ENCODE data around the gene RTP2.
A peak's percentile ranks its signal among the peaks of the same experiment; 100 is the strongest.

Gene RTP2

GRCh38 chr3:187738331-187739093 lies 36.2 kb upstream of the RTP2 start:
- no peak for DNase-seq

DNA sequence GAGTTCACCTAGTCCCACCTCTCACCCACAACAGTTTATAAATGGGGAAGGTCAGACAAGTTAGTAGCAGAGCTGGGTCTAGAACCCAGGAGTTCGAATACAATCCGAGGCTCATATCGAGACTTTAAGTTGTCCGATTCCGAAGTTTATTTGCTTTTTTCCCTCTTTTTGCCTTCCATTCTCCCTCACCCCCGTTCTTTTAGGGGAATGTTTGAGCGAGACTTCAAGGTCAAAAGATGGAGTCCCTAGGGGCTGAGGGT lies 35.6 kb upstream of the RTP2 start:
- DNase-seq, result no peak

DNA sequence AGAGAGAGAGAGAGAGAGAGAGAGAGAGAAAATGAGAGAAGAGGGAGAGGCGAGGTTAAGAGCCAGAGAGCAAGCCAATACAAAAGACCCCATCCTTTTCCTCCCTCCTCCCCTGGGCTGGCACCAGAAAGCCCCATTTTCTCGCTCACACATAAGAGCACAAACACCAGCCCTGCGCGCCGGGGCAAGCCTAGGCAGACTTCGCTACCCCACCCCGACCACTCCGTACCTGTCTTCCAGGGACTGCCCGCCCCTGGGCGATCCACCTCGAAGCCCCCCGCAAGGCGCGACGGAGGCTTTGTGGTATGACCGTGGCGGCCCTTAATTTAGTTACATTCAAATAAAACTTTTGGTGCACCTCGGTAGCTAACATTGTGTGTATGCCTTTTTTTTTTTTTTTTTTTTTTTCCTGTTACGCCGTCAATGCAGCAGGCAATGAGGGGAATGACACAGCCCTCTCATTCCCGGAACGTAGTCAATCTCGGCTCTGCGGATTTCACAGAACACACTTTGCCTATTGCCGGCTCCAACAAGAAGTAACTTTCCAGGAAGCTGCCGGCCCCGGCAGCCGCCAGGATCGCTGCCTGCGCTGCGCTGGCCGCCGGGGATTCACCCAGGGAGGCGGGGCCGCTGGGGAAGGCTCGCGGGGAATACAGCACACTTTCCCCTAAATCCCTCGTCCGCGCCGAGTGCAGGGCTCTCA lies 35.2 kb upstream of the RTP2 start:
- no peak for DNase-seq

GRCh38 chr3:187737006-187737367 lies 34.6 kb upstream of the RTP2 start:
- no peak for DNase-seq

- DNase-seq, result no peak
Observed at GRCh38 chr3:187736418-187736871, 34.1 kb upstream of the RTP2 start.

DNA sequence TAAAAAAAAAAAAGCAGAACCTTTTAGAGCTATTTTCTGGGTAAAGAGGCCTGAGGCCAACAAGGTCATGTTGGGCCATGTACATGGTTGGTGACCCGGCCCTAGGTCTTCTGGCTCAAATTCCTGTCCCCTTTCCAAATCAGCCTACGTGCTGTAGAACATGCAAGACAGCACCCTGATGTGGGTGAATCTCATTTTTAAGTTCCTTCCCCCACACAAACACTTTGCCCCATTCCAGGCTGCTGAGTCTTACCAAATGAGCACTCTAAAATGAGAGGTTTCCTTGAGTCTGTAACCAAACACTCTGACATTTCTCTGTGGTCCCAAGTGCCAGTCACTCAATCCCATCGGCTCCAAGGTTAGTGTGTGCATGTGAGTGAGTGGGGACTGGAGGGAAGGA lies 33.5 kb upstream of the RTP2 start:
- DNase-seq, result no peak

GRCh38 chr3:187735383-187735782 lies 33.0 kb upstream of the RTP2 start:
- no peak for DNase-seq

GRCh38 chr3:187734841-187735240 lies 32.5 kb upstream of the RTP2 start:
- no peak for DNase-seq

DNA sequence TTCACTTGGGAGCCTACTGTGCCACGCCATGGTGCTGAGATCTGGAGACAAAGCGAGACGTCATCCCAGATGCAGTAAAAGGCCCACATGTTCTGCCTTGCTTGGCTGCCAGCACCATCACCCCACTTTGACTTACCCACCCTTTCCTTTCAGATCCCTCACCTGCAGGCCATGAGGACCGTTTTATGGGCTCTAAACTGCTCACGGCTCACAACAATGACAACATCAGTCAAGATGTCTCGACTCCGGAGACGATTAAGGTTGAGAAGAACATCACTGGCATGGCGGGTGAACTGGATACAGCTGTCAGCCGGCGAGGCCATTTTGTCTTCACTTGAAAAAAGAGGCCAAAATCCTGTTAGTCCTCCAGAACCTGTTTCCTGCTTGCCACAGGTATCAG lies 31.0 kb upstream of the RTP2 start:
- no peak for DNase-seq

GRCh38 chr3:187729598-187729997 lies 27.2 kb upstream of the RTP2 start:
- DNase-seq, result no peak

DNA sequence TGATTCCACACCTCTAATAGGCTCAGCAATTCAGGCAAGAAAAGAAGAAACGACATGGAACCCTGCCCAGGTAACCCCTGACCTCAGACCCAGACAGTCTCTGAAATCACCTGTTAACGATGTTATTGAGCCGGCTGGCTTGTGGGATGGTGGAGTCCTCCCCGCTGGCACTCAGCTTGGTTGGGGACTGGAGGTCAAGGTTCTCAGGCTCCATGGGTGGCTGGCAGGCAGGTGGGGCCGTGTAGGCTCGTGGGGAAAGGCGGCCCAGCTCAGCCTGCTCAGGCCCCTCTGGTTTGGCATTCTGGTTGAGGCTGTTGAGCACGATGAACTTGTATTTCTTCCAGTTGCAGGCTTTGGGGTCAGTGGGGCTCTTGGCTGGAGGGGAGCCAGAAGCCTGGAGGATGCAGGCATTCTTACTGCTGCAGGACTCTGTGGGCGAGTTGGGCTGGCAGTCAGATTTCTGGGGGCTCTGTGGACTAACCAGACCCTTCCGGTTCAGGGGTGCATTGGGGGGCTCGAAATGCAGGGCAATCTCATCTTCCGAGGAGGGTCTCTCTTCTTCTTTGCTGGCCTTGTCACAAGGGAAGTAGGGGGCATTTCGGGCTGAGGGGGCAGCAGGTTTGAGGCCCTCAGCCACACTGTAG lies 26.7 kb upstream of the RTP2 start:
- no peak for DNase-seq

DNA sequence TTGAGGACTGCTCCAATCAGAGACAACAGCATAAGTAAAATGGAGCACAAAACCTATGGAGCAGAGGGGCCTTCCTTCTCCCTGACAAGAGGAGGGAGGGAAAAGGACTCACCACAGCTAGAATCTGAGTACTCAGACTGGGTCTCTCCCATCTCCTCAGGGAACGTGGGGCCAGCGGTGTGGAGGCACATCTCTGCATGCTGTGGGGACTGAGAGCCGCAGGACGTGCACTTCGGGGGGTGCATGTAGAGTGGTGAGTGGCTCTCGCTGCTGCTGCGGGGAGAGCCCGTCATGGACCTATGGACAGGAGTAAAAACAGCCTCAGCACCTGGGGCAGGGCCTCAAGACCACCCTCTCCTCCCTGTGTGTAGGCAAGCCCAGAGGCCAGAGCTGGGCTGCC lies 25.9 kb upstream of the RTP2 start:
- no peak for DNase-seq

- DNase-seq, result no peak
Observed at GRCh38 chr3:187726564-187726963, 24.2 kb upstream of the RTP2 start.

DNA sequence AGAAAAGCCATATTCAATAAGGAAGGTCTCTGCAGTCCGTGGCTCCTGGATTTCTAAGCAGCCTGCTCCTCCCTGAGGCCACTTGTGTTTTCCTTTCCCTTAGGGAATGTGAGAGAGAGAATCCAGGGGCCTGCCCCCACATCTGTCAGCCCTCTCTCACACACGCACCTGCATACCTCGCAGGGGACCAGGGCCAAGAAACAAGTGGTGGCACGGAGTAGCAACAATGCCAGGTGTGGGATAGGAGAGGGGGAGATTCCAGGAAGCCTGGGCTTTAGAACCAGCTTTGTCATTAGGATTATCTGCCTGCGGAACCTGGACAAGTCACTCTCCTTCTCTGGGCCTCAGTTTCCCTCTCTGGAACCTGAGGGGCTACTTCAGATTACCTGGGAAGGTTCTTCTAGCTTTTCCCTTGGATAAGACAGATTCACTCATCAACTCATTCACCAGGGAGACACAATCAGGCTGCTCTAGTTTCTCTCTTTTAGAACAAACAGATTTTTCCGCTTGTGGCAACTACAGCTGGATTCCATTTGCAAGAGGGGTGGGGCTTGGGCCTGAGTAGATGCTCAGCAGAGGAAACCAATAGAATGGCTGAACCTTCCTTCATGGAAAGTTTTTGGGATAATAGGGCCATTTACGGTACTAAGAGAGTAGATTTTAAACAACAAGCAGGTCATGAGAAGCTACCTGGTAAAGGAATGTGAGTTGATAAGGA lies 23.5 kb upstream of the RTP2 start:
- DNase-seq, result no peak

DNA sequence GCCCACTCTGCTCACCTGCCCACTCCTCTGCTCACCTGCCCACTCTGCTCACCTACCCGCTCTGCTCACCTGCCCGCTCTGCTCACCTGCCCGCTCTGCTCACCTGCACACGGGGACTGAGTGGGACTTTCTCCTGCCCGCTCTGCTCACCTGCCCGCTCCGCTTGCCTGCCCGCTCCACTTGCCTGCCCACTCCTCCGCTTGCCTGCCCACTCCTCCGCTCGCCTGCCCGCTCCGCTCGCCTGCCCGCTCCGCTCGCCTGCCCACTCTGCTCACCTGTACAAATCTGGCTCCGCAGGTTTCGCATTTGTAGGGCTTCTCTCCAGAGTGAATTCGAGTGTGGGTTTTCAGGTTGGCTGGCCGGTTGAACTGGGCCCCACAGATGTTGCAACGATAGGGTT lies 22.9 kb upstream of the RTP2 start:
- DNase-seq, result no peak

DNA sequence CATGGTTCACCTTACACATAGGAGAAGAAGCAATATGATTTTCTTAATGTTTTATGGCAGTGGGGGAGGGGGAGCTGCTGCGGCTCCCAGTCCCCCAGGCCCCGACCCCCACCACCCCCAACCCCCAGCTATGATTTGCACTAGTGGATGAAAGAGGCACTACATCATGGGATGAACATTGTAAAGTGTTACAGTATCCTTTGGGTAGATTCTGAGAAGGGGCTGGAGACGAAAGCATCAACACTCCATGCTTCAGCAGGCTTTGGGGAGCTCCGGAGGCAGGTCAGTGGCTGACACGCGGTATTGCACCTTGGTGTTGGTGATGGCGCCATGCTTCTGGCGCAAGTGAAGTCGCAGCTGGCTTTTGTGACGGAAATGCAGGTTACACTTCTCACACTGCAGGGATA lies 19.9 kb upstream of the RTP2 start:
- no peak for DNase-seq

DNA sequence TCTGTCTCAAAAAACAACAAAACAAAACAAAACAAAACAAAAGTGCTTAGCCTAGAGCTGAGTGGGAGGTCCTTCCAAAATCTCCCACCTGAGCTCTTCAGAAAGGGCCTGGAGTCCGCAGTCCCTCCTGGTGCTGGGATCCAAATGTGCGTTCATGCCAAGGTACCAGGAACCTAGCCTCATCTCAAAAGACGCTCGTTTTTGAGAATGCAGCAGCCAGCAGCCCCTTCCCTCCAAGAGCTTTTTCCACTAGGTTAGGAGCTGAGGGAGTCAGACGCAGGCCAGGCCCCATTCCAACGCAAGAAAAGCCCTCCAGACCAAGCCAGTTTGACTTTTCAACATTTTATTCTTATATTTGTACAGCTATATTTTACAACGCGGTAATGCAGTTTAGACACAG lies 18.7 kb upstream of the RTP2 start:
- no peak for DNase-seq

DNA sequence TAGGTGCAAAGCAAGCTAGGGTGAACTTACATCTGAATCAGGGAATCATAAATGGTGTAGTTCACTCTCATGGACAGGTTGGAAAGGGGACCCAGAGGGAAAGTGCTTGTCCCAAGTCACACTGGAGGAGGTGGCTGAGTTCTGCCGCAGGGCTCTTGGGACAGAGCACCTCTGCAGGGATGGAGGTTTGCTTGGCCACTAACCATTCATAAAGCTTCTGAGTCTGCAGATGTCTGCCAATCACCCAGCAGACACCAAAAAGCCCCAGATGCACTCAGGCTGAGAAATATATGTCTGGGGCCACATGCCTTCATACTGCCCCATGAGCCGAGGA lies 17.9 kb upstream of the RTP2 start:
- no peak for DNase-seq

- no peak for DNase-seq
Observed at GRCh38 chr3:187719628-187720336, 17.4 kb upstream of the RTP2 start.

- DNase-seq, result no peak
Observed at GRCh38 chr3:187718802-187719201, 16.4 kb upstream of the RTP2 start.

- no peak for DNase-seq
Observed at GRCh38 chr3:187717572-187717971, 15.2 kb upstream of the RTP2 start.

GRCh38 chr3:187714404-187714979 lies 12.1 kb upstream of the RTP2 start:
- peak; percentile 26 for DNase-seq

GRCh38 chr3:187713504-187713903 lies 11.1 kb upstream of the RTP2 start:
- DNase-seq, result no peak

Measured in SHP77 treated with DMSO at 0.1 percent for 48 hours (cell line).